HEK293T (cell line): ENCODE measurements around the gene CTNNBIP1.
"Not testable (repeated sequence)": the region's sequence is repeated elsewhere in the genome, so short reads cannot be mapped to it uniquely, and the experiment has no call there.

Experiments
- CTCF ChIA-PET: fragments of 350-600 bp; formaldehyde crosslinking; extraction: SDS; loops from one replicate; lab custom pipeline; 2021; ENCODE audit warnings: antibody characterized with exemption, inconsistent platforms; lab: Yijun Ruan, JAX
- POLR2A ChIA-PET: fragments of 350-600 bp; formaldehyde crosslinking; extraction: SDS; loops from one replicate; lab custom pipeline; 2020; ENCODE audit warnings: antibody characterized with exemption, inconsistent platforms; lab: Yijun Ruan, JAX
- DNase-seq: peaks from one replicate; pipeline ENCODE4 v3.0.0; 2012; ENCODE audit warnings: mixed read lengths; ENCODE audit errors: extremely low spot score
- ARNT ChIP-seq: fragments of 450-650 bp; IDR thresholded peaks from 2 replicates; pipeline ENCODE4 v1.6.1; 2017; ENCODE audit warnings: mild to moderate bottlenecking
- BHLHE40 ChIP-seq: fragments of 450-650 bp; IDR thresholded peaks from 2 replicates; pipeline ENCODE4 v1.6.1; 2016; ENCODE audit warnings: mild to moderate bottlenecking, moderate library complexity, borderline replicate concordance
- CTBP1 ChIP-seq: fragments of 450-650 bp; IDR thresholded peaks from 2 replicates; pipeline ENCODE4 v1.6.1; 2016; ENCODE audit warnings: borderline replicate concordance
- ELF4 ChIP-seq: fragments of 450-650 bp; IDR thresholded peaks from 2 replicates; pipeline ENCODE4 v1.6.1; 2017; ENCODE audit warnings: antibody characterized with exemption
- FOXA1 ChIP-seq: fragments of 450-650 bp; IDR thresholded peaks from 2 replicates; pipeline ENCODE4 v1.6.1; 2016; ENCODE audit warnings: mild to moderate bottlenecking
- FOXK2 ChIP-seq: fragments of 450-650 bp; IDR thresholded peaks from 2 replicates; pipeline ENCODE4 v1.6.1; 2016; ENCODE audit warnings: mild to moderate bottlenecking
- FOXM1 ChIP-seq: fragments of 450-650 bp; IDR thresholded peaks from 2 replicates; pipeline ENCODE4 v1.6.1; 2017; ENCODE audit warnings: mild to moderate bottlenecking, borderline replicate concordance
- HDGF ChIP-seq: fragments of 450-650 bp; IDR thresholded peaks from 2 replicates; pipeline ENCODE4 v1.6.1; 2017; ENCODE audit warnings: antibody characterized with exemption, borderline replicate concordance
- L3MBTL2 ChIP-seq: fragments of 450-650 bp; conservative IDR thresholded peaks from 2 replicates; pipeline ENCODE4 v1.6.1; 2016; ENCODE audit warnings: mild to moderate bottlenecking
- NFRKB ChIP-seq: fragments of 450-650 bp; IDR thresholded peaks from 2 replicates; pipeline ENCODE4 v1.6.1; 2016; ENCODE audit warnings: mild to moderate bottlenecking, moderate library complexity
- SUZ12 ChIP-seq: fragments of 450-650 bp; IDR thresholded peaks from 2 replicates; pipeline ENCODE4 v1.6.1; 2016; ENCODE audit warnings: mild to moderate bottlenecking
- ZNF384 ChIP-seq: fragments of 450-650 bp; IDR thresholded peaks from 2 replicates; pipeline ENCODE4 v1.6.1; 2016
- TF ChIP-seq, protein P1 (sequence below): fragments of 450-650 bp; IDR thresholded peaks from 2 replicates; pipeline ENCODE4 v1.6.1; 2016

Gene CTNNBIP1

DNA sequence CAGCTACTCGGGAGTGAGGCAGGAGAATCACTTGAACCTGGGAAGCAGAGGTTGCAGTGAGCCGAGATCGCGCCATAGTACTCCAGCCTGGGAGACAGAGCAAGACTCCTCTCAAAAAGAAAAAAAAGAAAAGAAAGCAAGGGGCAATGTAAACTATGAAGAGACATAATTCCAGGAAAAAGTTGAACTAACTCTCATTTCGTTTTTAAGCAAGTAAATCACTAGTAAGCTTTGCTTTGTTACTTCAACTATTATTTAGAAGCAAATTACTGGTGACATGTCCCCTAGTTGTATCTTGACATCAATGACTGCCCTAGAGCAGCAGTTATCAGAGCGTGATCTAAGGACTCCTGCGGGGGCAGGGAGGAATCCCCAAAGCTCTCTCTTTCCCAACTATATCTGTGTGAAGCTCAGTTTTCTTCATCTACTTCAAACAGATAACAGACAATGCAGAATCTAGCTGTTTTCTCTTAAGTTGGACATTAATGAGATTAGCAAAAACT lies 105.0 kb downstream of the CTNNBIP1 start:
- ChIA-PET CTCF (interaction anchor here (0.6 kb wide), 2 partner anchors 9 to 483 kb away, joined by 3 to 7 read pairs; no protein-coding TSS in a partner anchor), POLR2A (interaction anchor here (0.5 kb wide), 1 partner anchor 250 kb away, joined by 4 read pairs; no protein-coding TSS in a partner anchor)
- no peak for DNase-seq
- TF ChIP-seq ELF4: no peak
- TF ChIP-seq FOXM1: no peak
- no peak for TF ChIP-seq BHLHE40
- no peak for TF ChIP-seq CTBP1
- TF ChIP-seq FOXK2: no peak
- TF ChIP-seq ZNF384: no peak
- no peak for TF ChIP-seq FOXA1
- TF ChIP-seq NFRKB: no peak
- TF ChIP-seq ARNT: no peak
- no peak for TF ChIP-seq SUZ12
- no peak for TF ChIP-seq L3MBTL2

DNA sequence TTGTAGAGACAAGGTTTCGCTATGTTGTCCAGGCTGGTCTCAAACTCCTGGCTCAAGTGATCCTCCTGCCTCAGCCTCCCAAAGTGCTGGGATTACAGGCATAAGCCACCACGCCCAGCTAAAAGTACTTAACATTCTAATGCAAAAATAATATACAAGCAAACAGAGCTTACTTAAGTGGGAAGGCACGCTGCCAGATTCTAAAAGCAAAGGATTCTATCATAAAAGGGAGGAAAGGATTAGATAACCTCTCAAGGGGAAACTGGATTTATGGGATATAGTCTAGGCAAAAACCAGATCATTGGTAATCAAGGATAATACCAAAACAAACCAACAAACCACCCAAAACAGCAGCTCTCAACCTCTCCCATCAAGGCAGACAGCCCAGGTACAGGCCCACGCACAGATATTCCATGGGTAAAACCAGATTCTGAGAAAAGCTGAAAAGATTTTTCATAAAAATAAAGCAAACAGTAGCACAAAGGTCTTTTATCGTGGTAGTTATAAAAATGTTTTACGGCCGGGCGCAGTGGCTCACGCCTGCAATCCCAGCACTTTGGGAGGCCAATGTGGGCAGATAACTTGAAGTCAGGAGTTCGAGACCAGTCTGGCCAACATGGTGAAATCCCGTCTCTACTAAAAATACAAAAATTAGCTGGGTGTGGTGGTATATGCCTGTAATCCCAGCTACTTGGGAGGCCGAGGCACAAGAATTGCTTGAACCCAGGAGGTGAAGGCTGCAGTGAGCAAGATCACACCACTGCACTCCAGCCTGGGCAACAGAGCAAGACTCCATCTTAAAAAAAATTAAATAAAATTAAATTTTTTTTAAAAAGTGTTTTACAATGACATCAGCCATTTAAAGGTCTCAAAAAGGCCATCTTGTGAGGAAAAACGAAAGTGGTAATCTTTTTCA lies 106.8 kb downstream of the CTNNBIP1 start:
- ChIA-PET CTCF (interaction anchor here (1.1 kb wide), 1 partner anchor 10 kb away, joined by 3 read pairs; no protein-coding TSS in a partner anchor), POLR2A (interaction anchor here (0.7 to 1.2 kb wide), 2 partner anchors 19 to 140 kb away, joined by 3 read pairs; partner anchors contain the start of genes LZIC and NMNAT1)
- TF ChIP-seq CTBP1: peak; percentile 68
- TF ChIP-seq, protein P1, sequence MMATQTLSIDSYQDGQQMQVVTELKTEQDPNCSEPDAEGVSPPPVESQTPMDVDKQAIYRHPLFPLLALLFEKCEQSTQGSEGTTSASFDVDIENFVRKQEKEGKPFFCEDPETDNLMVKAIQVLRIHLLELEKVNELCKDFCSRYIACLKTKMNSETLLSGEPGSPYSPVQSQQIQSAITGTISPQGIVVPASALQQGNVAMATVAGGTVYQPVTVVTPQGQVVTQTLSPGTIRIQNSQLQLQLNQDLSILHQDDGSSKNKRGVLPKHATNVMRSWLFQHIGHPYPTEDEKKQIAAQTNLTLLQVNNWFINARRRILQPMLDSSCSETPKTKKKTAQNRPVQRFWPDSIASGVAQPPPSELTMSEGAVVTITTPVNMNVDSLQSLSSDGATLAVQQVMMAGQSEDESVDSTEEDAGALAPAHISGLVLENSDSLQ: peak; percentile 38
- not testable (repeated sequence) for DNase-seq

DNA sequence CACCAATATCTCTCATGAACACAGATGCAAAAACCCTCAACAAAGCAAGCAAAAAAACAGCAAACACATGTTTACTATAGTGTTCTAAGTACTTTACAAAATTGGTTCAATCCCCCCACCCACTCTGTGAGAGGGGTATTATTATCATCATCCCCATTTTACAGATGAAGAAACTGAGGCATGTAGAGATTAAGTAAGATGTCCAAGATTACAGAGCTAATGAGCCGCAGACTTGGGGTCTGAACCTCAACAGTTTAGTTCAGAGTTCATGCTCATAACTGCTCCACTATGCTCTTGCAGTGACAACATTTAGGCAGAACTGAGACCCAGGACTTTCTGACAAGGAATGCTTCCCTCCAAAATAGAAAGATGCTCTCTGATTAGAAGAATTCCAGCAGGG lies 108.2 kb downstream of the CTNNBIP1 start:
- ChIA-PET CTCF (no interaction called here), POLR2A (no interaction called here)
- TF ChIP-seq SUZ12 (no peak), HDGF (no peak), ELF4 (0 out of 2 replicates have a peak, but pooled peaks have one; percentile 4), NFRKB (no peak), CTBP1 (no peak), BHLHE40 (no peak), FOXM1 (no peak)

More for the DNA sequence above, 108.2 kb downstream of the CTNNBIP1 start:
- no peak for DNase-seq
